ENCODE measurements around the gene USB1.

The USB1 gene

GRCh38 chr16:58035356-58036170 is 34.4 kb downstream of the USB1 start:
- no peak for DNase-seq

- no peak for DNase-seq
Measured at GRCh38 chr16:58036943-58037342, 35.7 kb downstream of the USB1 start.

GRCh38 chr16:58037365-58038057 is 36.3 kb downstream of the USB1 start:
- DNase-seq: no peak

GRCh38 chr16:58038219-58038641 is 37.0 kb downstream of the USB1 start:
- no peak for DNase-seq

- DNase-seq: no peak
Measured at GRCh38 chr16:58039829-58040495, 38.8 kb downstream of the USB1 start.

GRCh38 chr16:58040496-58040846 is 39.3 kb downstream of the USB1 start:
- no peak for DNase-seq

- peak; percentile 34 for DNase-seq
Measured at GRCh38 chr16:58040945-58041627, 39.9 kb downstream of the USB1 start.

GRCh38 chr16:58041628-58041955 is 40.4 kb downstream of the USB1 start:
- no peak for DNase-seq

GRCh38 chr16:58042001-58042885 is 41.0 kb downstream of the USB1 start:
- DNase-seq: no peak

GRCh38 chr16:58042886-58043515 is 41.8 kb downstream of the USB1 start:
- DNase-seq: no peak

- DNase-seq: no peak
Measured at GRCh38 chr16:58043571-58044155, 42.5 kb downstream of the USB1 start.

- no peak for DNase-seq
Measured at GRCh38 chr16:58044266-58045019, 43.2 kb downstream of the USB1 start.

GRCh38 chr16:58045096-58045495 is 43.9 kb downstream of the USB1 start:
- no peak for DNase-seq

- peak; percentile 90 for DNase-seq
Measured at GRCh38 chr16:58046054-58046881, 45.1 kb downstream of the USB1 start.

- no peak for DNase-seq
Measured at GRCh38 chr16:58046936-58047335, 45.7 kb downstream of the USB1 start.

GRCh38 chr16:58047557-58048348 is 46.5 kb downstream of the USB1 start:
- no peak for DNase-seq

GRCh38 chr16:58048494-58049231 is 47.5 kb downstream of the USB1 start:
- DNase-seq: no peak
